Activated T-cell treated with anti-CD3 and anti-CD28 coated beads, Interleukin-2, amount 50 U/mL, for 72 hours (primary cell): ENCODE data around the gene MBD3. TPM values are rescaled to one million over a fixed set of nuclear protein-coding genes. Genes with fewer than 3 reads are reported as not detected.

Source experiments
- ATAC-seq, 2 donors: fragments of 150-1000 bp; cut with Tn5 transposase; replicated peaks in 1 of 2; 2 replicates each; pipeline ENCODE4 v1.10.0; 2021; ENCODE audit warnings: moderate library complexity in 2 of 2, mild to moderate bottlenecking in 1 of 2
- DNase-seq, 2 donors: peaks; one replicate each; pipeline ENCODE4 v3.0.0; 2021 to 2022; ENCODE audit warnings: mixed read lengths in 1 of 2
- H3K27ac Mint-ChIP-seq: one replicate; pipeline ENCODE4 v1.8.0; 2022; ENCODE audit warnings: mild to moderate bottlenecking, moderate library complexity, mixed read lengths
- H3K27me3 Mint-ChIP-seq: one replicate; pipeline ENCODE4 v1.8.0; 2022; ENCODE audit warnings: low read depth, mixed read lengths
- H3K36me3 Mint-ChIP-seq, 2 donors: one replicate each; pipeline ENCODE4 v1.8.0; 2022; ENCODE audit warnings: mixed read lengths in 2 of 2, mild to moderate bottlenecking in 1 of 2; ENCODE audit not compliant: insufficient read depth in 2 of 2
- H3K4me1 Mint-ChIP-seq: one replicate; pipeline ENCODE4 v1.8.0; 2022; ENCODE audit warnings: low read depth, mixed read lengths
- H3K4me3 Mint-ChIP-seq, 2 donors: one replicate each; pipeline ENCODE4 v1.8.0; 2022; ENCODE audit warnings: mild to moderate bottlenecking in 2 of 2, mixed read lengths in 2 of 2, moderate library complexity in 2 of 2
- H3K9me3 Mint-ChIP-seq, 2 donors: one replicate each; pipeline ENCODE4 v1.8.0; 2022; ENCODE audit warnings: mixed read lengths in 2 of 2
- total RNA-seq, 2 donors: library from RNA; stranded (reverse); gene quantifications; one replicate each; pipeline ENCODE4 v1.2.3, GENCODE V29; 2022

Gene MBD3
- total RNA-seq, 2 donors from 2014 or later: 71.2 to 77.9 TPM

DNA sequence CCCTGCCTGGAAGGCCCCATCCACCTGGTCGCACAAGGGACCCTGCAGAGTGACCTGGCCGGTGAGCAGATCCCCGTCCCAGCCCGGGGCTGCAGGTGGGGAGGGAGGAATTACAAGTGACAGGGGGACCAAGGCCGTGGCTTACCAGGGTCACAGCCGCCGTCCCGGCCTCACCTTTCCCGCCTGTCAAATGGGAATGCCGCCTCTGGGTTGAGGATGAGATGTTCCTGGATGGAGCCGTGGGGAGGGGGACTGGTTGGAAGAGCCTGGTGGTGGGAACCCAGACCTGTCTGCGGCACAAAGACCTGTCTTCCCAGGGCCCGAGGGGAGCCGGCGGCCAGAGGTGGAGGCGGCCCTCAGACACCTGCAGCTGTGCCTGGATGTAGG lies 63.2 kb downstream of the MBD3 start:
- Mint-ChIP-seq H3K36me3 (peaks cover 0 to 5% of the 10 kb centered on the region in 2 donors), H3K4me1 (peaks cover 4% of the 10 kb centered on the region), H3K9me3 (no peaks in the 10 kb centered on the region), H3K27me3 (peaks cover 18% of the 10 kb centered on the region), H3K27ac (no peak overlapping the region), H3K4me3 (no peak overlapping the region)
- ATAC-seq (no peak), DNase-seq (no peak)

DNA sequence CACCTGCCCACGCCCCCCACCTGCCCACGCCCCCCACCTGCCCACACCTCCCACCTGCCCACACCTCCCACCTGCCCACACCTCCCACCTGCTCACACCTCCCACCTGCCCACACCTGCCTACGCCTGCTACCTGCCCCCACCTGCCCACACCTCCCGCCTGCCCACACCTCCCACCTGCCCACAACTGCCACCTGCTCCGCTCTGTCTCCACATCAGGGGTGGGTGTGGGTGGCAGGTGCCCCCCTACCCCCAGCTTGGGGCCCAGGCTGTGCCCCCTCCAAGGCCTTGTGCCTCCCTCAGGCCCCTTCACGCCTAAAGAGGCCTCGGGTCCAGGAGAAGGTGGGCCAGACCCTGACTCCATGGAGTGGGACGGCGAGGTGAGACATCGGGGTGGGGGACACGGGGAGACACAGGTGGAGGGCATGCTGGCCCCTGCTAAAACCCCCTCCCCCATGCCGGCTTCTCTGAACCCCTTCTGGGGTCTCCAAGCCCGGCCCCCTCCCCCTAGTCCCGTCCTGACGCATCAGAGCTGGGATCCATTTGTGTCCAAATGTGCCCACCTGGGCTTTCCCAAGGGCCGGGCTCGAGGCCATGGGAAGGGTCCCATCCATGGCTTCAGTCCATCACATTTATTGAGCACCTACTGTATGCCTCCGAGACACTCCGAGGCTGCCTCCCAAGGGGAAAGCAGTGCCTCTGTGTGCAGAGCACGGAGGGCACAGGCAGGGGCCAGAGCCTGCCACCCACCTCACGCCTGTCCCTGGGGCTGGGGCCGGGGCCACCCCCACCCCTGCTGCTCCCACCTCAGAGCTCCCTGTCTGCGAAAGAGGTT lies 63.9 kb downstream of the MBD3 start:
- no peak for ATAC-seq
- H3K27me3 Mint-ChIP-seq: peaks cover 22% of the 10 kb centered on the region
- H3K4me1 Mint-ChIP-seq: peaks cover 6% of the 10 kb centered on the region
- H3K4me3 Mint-ChIP-seq: no peak overlapping the region
- DNase-seq: no peak
- H3K9me3 Mint-ChIP-seq: no peaks in the 10 kb centered on the region
- H3K36me3 Mint-ChIP-seq: peaks cover 0 to 5% of the 10 kb centered on the region in 2 donors
- no peak overlapping the region for H3K27ac Mint-ChIP-seq

DNA sequence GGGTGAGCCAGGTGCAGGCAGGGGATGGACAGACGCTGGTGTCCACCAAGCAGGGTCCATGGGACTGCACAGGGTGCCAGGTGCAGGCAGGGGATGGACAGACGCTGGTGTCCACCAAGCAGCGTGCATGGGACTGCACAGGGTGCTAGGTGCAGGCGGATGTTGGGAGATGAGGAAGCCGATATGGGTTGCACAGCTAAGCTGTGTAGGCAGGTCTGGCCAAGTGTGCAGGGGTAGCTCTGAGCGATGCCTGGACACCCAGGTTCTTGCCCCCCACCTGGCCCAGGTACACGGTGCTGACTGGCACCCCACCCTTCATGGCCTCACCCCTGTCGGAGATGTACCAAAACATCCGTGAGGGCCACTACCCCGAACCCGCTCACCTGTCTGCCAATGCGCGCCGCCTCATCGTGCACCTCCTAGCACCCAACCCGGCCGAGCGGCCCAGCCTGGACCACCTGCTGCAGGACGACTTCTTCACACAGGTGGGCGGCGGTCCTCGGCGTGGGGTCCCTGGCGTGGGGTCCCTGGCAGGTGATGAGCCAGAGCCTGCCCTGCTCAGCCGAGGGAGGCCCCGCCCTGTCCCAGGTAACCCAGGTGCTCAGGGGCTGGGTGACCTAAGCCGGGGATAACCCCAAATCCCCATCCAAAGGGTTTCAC lies 64.9 kb downstream of the MBD3 start:
- peaks cover 0 to 5% of the 10 kb centered on the region in 2 donors for H3K36me3 Mint-ChIP-seq
- peaks cover 6% of the 10 kb centered on the region for H3K4me1 Mint-ChIP-seq
- H3K27ac Mint-ChIP-seq: no peak overlapping the region
- no peak for ATAC-seq
- H3K9me3 Mint-ChIP-seq: no peaks in the 10 kb centered on the region
- no peak overlapping the region for H3K4me3 Mint-ChIP-seq
- no peak for DNase-seq
- H3K27me3 Mint-ChIP-seq: peaks cover 29% of the 10 kb centered on the region

- ATAC-seq: no peak
- no peaks in the 10 kb centered on the region for H3K9me3 Mint-ChIP-seq
- DNase-seq: no peak
- H3K4me1 Mint-ChIP-seq: peaks cover 6% of the 10 kb centered on the region
- peaks cover 30% of the 10 kb centered on the region for H3K27me3 Mint-ChIP-seq
- H3K27ac Mint-ChIP-seq: no peak overlapping the region
- H3K4me3 Mint-ChIP-seq: no peak overlapping the region
- peaks cover 0 to 5% of the 10 kb centered on the region in 2 donors for H3K36me3 Mint-ChIP-seq
Measured at GRCh38 chr19:1526979-1527649, 65.6 kb downstream of the MBD3 start.

GRCh38 chr19:1526066-1526778 lies 66.4 kb downstream of the MBD3 start:
- no peak overlapping the region for H3K27ac Mint-ChIP-seq
- H3K4me3 Mint-ChIP-seq: no peak overlapping the region
- ATAC-seq: no peak
- H3K36me3 Mint-ChIP-seq: peaks cover 0 to 5% of the 10 kb centered on the region in 2 donors
- no peak for DNase-seq
- H3K4me1 Mint-ChIP-seq: peaks cover 6% of the 10 kb centered on the region
- no peaks in the 10 kb centered on the region for H3K9me3 Mint-ChIP-seq
- H3K27me3 Mint-ChIP-seq: peaks cover 34% of the 10 kb centered on the region

GRCh38 chr19:1525343-1525742 lies 67.3 kb downstream of the MBD3 start:
- Mint-ChIP-seq H3K4me1 (peaks cover 6% of the 10 kb centered on the region), H3K9me3 (no peaks in the 10 kb centered on the region), H3K27ac (no peak overlapping the region), H3K27me3 (peaks cover 34% of the 10 kb centered on the region), H3K4me3 (no peak overlapping the region), H3K36me3 (peaks cover 0 to 5% of the 10 kb centered on the region in 2 donors)
- ATAC-seq (no peak), DNase-seq (no peak)

- no peak for DNase-seq
- Mint-ChIP-seq H3K9me3 (no peaks in the 10 kb centered on the region), H3K4me3 (no peak overlapping the region), H3K27ac (no peak overlapping the region), H3K4me1 (peaks cover 6% of the 10 kb centered on the region), H3K27me3 (peaks cover 34% of the 10 kb centered on the region), H3K36me3 (peaks cover 0 to 5% of the 10 kb centered on the region in 2 donors)
- no peak for ATAC-seq
Measured at GRCh38 chr19:1524972-1525325, 67.7 kb downstream of the MBD3 start.

GRCh38 chr19:1524287-1524971 lies 68.2 kb downstream of the MBD3 start:
- Mint-ChIP-seq H3K27ac (no peak overlapping the region), H3K9me3 (no peaks in the 10 kb centered on the region), H3K27me3 (peaks cover 34% of the 10 kb centered on the region), H3K36me3 (peaks cover 0 to 5% of the 10 kb centered on the region in 2 donors), H3K4me3 (peak overlapping the region in 1 of 2 donors; percentile 46), H3K4me1 (peaks cover 6% of the 10 kb centered on the region)
- no peak for DNase-seq
- no peak for ATAC-seq

Other genes with a start within 250 kb of the MBD3 start
- 100 to 1,000 TPM in 1 of 2 donors, 10 to 100 TPM in 1; 96.5 to 107 TPM for gene NDUFS7, start 209.0 kb downstream of the MBD3 start, total RNA-seq
- gene GAMT, start 191.3 kb downstream of the MBD3 start, total RNA-seq: 10 to 100 TPM; 13.6 to 17.7 TPM
- gene DAZAP1, start 185.3 kb downstream of the MBD3 start, total RNA-seq: 100 to 1,000 TPM; 219 to 252 TPM
- gene RPS15, start 154.5 kb downstream of the MBD3 start, total RNA-seq: 1,000 to 10,000 TPM; 1,293 to 1,490 TPM
- gene APC2, start 142.7 kb downstream of the MBD3 start, total RNA-seq: under 1 TPM; 0.02 to 0.14 TPM
- gene C19orf25, start 113.7 kb downstream of the MBD3 start, total RNA-seq: 10 to 100 TPM; 28.1 to 31.7 TPM
- gene PCSK4, start 102.5 kb downstream of the MBD3 start, total RNA-seq: 10 to 100 TPM; 13.3 to 16.6 TPM
- gene REEP6, start 101.7 kb downstream of the MBD3 start, total RNA-seq: 1 to 10 TPM; 1.7 to 3.8 TPM
- gene ADAMTSL5, start 79.8 kb downstream of the MBD3 start, total RNA-seq: 1 to 10 TPM; 4.3 to 5.5 TPM
- not detected for gene PLK5, start 68.8 kb downstream of the MBD3 start, total RNA-seq
- gene MEX3D, start 24.5 kb downstream of the MBD3 start, total RNA-seq: 1 to 10 TPM; 6.4 to 6.8 TPM
- 100 to 1,000 TPM; 103 to 113 TPM for gene UQCR11, start 12.6 kb upstream of the MBD3 start, total RNA-seq
- gene TCF3, start 59.8 kb upstream of the MBD3 start, total RNA-seq: 100 to 1,000 TPM; 112 to 126 TPM
- not detected for gene ONECUT3, start 160.6 kb upstream of the MBD3 start, total RNA-seq
- 10 to 100 TPM; 12.1 to 12.8 TPM for gene ATP8B3, start 219.4 kb upstream of the MBD3 start, total RNA-seq